Measurements from ENCODE around the gene PPM1F.
"Not testable (repeated sequence)": the region's sequence is repeated elsewhere in the genome, so short reads cannot be mapped to it uniquely, and the experiment has no call there.

Gene PPM1F

GRCh38 chr22:21919526-21920307 is 32.9 kb downstream of the PPM1F start:
- TF ChIP-seq CTCF (IDR thresholded peaks at IDR 0.05; ENCODE audit: low read depth, low read length, missing control alignments): no peak
- no peak overlapping the region for H3K4me3 ChIP-seq (ENCODE audit: low read depth, low read length)
- in situ Hi-C loops (cut with HindIII; ENCODE audit: low sequenced_read_pairs): loop anchor here (10.0 kb wide), 1 partner anchor 115 kb away; no protein-coding TSS in a partner anchor
- no peak for DNase-seq (ENCODE audit: low read depth)

- no peak overlapping the region for H3K4me3 ChIP-seq (ENCODE audit: low read depth, low read length)
- no peak for DNase-seq (ENCODE audit: low read depth)
- no peak for TF ChIP-seq CTCF (IDR thresholded peaks at IDR 0.05; ENCODE audit: low read depth, low read length, missing control alignments)
- in situ Hi-C loops (cut with HindIII; ENCODE audit: low sequenced_read_pairs): no loop called here
These were observed 34.0 kb downstream of the PPM1F start for GRCh38 chr22:21918466-21919185.

GRCh38 chr22:21917959-21918261 is 34.7 kb downstream of the PPM1F start:
- in situ Hi-C loops (cut with HindIII; ENCODE audit: low sequenced_read_pairs): no loop called here
- TF ChIP-seq CTCF (IDR thresholded peaks at IDR 0.05; ENCODE audit: low read depth, low read length, missing control alignments): no peak
- no peak overlapping the region for H3K4me3 ChIP-seq (ENCODE audit: low read depth, low read length)
- DNase-seq (ENCODE audit: low read depth): no peak

- in situ Hi-C loops (cut with HindIII; ENCODE audit: low sequenced_read_pairs): no loop called here
- DNase-seq (ENCODE audit: low read depth): no peak
- no peak overlapping the region for H3K4me3 ChIP-seq (ENCODE audit: low read depth, low read length)
- no peak for TF ChIP-seq CTCF (IDR thresholded peaks at IDR 0.05; ENCODE audit: low read depth, low read length, missing control alignments)
These were observed 35.3 kb downstream of the PPM1F start for GRCh38 chr22:21917181-21917958.

- H3K4me3 ChIP-seq (ENCODE audit: low read depth, low read length): no peak overlapping the region
- no peak for TF ChIP-seq CTCF (IDR thresholded peaks at IDR 0.05; ENCODE audit: low read depth, low read length, missing control alignments)
- DNase-seq (ENCODE audit: low read depth): no peak
- in situ Hi-C loops (cut with HindIII; ENCODE audit: low sequenced_read_pairs): no loop called here
These were observed 36.2 kb downstream of the PPM1F start for GRCh38 chr22:21916309-21916918.

- in situ Hi-C loops (cut with HindIII; ENCODE audit: low sequenced_read_pairs): no loop called here
- DNase-seq (ENCODE audit: low read depth): no peak
- no peak for TF ChIP-seq CTCF (IDR thresholded peaks at IDR 0.05; ENCODE audit: low read depth, low read length, missing control alignments)
- H3K4me3 ChIP-seq (ENCODE audit: low read depth, low read length): no peak overlapping the region
These were observed 36.9 kb downstream of the PPM1F start for GRCh38 chr22:21915624-21916308.

GRCh38 chr22:21914033-21914642 is 38.5 kb downstream of the PPM1F start:
- in situ Hi-C loops (cut with HindIII; ENCODE audit: low sequenced_read_pairs); H3K4me3 ChIP-seq (ENCODE audit: low read depth, low read length); DNase-seq (ENCODE audit: low read depth): not testable (repeated sequence)

- DNase-seq (ENCODE audit: low read depth); H3K4me3 ChIP-seq (ENCODE audit: low read depth, low read length); in situ Hi-C loops (cut with HindIII; ENCODE audit: low sequenced_read_pairs): not testable (repeated sequence)
These were observed 42.3 kb downstream of the PPM1F start for GRCh38 chr22:21910367-21910766.
